GM21515 (cell line): Measurements from ENCODE around the gene AMPH.
"Not testable (repeated sequence)": the region's sequence is repeated elsewhere in the genome, so short reads cannot be mapped to it uniquely, and the experiment has no call there.

Experiments used
- ATAC-seq: cut with Tn5 transposase; IDR thresholded peaks from one replicate; pipeline ENCODE4 v1.9.1; 2021; ENCODE audit not compliant: unreplicated experiment

The AMPH gene

GRCh38 chr7:38628630-38629385 lies 2.4 kb downstream of the AMPH start:
- ATAC-seq = no peak

GRCh38 chr7:38625866-38626265 lies 5.3 kb downstream of the AMPH start:
- ATAC-seq = no peak

DNA sequence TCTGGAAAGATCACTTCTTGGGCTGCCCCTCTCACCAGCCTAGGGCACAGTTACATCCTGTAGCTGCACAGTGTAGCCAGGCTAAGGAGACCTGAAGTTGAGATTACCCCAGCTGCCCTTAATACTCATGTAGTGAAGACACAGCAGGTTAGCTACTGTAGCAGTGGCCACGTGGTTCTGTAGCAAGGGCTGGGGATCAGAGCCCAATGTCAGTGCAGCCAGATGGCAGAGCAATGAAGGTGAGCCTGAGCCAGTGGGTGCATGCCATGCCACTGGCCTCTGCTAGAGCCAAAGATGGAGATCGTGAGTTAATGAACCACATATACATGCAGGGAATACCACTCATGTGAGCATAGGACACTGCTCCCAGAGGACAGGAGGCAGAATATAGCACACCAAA lies 15.5 kb downstream of the AMPH start:
- no peak for ATAC-seq

DNA sequence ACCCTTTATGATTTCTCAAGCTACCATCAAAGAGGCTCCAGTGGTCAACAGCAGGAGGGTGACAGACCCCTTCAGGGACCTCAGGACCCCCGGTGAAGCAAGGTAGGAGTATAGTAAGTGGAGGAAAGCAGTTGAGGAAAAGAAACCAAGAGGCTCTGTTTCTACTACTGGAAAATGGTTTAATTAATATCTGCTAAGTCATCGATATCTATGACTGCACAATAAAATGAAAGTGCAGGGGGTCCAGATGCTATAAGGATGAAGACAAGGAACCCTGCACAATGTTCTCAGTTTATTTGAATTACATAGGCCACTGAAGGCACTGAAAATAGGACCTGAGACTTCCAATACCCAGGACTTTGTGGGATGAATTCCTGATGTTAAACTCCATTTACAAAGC lies 23.7 kb downstream of the AMPH start:
- no peak for ATAC-seq

DNA sequence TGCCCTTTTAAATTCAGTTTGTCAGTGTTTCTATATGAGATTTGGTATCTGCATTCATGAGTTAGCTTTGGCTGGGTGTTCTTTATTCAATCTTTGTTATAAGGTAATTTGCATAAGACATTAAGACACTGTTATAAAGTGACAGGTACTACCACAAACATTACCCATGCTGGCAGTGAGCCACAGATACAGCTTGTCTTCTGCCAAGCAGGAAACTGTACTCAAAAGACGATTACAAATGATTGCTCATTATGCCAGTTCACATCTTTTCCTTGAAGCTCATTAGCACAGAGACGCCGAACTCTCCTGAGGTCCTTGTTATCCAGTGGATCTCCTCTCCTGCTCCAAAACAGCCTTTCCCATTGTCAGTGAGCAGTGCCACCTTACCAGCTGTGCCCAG lies 30.4 kb downstream of the AMPH start:
- no peak for ATAC-seq

DNA sequence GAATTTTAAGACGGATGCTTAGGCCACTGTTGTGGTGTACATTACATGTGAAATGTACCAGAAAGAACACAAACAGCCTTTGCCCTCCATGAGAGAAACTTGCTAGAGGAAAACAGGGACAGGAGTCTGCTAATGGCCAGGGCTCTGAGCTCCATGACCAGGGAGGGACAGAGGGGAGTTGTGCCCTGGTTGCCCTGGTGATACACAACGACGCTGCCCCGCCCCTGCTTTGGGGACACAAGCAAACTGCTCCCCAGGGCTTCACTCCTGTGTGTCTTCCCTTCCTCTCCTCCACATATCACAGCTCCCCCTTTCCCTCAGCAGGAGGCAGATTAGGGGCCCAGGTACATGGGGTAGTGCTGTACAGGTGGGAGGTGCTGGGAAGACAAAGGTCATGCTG lies 36.2 kb downstream of the AMPH start:
- ATAC-seq = no peak

DNA sequence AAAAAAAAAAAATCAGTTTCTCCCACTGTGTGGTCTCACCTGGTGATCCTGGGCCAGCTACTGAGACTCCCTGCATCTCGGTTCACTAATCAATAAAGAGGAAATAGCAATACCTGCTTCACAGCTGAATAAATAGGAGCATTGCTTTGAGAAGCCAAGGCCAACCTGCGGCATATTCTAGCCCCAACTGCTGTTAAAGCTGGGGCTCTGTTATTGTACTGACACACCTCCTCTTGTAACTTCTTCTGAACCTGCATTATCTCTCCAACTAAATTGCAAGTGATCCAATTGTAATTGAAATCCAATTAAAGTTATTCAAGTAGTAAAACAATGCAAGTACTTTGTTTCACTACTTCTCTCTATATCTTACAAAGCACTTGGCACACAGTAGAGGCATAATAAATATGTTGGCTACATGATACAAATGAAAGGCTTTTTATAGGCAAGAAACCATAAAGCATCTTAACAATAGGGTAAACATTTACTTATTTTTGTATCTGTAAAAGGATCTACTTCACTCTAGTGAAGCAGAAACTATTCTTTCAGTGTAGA lies 38.4 kb downstream of the AMPH start:
- no peak for ATAC-seq

GRCh38 chr7:38585572-38586354 lies 45.4 kb downstream of the AMPH start:
- ATAC-seq = no peak

- no peak for ATAC-seq
Measured at GRCh38 chr7:38584443-38585210, 46.5 kb downstream of the AMPH start.

GRCh38 chr7:38580485-38580884 lies 50.7 kb downstream of the AMPH start:
- no peak for ATAC-seq

DNA sequence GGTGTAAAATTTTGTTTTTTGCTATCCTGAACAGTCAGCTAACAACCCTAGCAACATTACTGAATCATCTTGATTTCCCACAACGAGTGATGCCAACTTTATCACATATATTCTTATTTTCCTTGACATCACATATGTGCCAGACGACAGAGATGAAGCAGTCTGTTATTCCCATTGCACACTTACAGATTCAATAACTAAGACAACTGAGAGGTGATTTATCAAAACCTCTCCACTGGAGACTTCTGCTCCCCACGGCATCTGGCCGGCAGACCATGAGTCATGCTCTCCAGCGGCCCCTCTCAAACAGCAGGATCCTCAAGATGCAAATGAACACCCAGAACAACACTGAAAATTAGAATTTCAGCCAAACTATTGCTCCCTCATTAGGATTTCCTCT lies 57.1 kb downstream of the AMPH start:
- ATAC-seq = no peak

- not testable (repeated sequence) for ATAC-seq
Measured at GRCh38 chr7:38571620-38572019, 59.6 kb downstream of the AMPH start.

- ATAC-seq = no peak
Measured at GRCh38 chr7:38568497-38568896, 62.7 kb downstream of the AMPH start.

DNA sequence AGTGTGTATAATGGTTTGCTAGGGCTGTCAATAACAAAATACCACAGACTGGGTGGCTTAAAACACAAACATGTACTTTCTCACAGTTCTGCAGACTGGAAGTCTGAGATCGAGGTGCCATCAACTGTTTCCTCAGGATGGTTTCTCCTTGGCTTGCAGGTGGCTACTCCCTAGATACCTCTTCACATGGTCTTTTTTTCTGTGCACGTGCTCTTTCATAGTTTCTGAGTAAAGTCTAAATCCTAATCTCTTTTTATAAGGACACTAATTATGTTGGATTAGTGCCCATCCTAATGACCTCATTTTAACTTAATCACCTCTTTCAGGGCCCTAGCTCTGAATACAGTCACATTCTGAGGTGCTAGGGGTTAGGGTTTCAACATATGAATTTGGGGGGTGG lies 65.9 kb downstream of the AMPH start:
- no peak for ATAC-seq

- no peak for ATAC-seq
Measured at GRCh38 chr7:38563741-38564140, 67.4 kb downstream of the AMPH start.

- ATAC-seq = no peak
Measured at GRCh38 chr7:38561166-38561565, 70.0 kb downstream of the AMPH start.

DNA sequence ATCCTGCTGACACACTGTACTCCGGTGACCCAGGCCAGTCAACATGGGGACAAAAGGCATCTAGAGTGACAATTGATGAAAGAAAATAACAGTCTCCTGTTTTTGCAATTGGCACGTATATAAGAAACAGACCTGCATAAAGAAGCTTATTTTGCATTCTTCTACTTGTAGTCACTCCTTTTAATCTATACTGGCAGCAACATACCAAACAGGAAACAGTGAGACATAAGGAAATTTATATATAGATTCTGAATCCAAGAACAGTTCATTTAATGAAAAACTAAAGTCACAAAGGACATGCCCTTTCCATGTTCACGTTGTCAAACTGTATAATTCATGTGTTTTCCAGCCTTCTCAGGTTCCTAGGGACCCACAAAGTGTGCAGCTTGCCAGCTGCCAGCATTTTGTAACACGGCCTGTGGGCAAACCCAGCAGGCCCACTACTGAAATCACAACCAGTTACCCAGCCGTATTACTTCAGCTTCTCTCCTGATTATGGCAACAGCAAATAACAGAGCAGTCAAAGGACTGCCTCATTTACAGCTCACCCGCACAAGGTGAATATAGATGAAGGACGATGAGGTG lies 72.3 kb downstream of the AMPH start:
- no peak for ATAC-seq

DNA sequence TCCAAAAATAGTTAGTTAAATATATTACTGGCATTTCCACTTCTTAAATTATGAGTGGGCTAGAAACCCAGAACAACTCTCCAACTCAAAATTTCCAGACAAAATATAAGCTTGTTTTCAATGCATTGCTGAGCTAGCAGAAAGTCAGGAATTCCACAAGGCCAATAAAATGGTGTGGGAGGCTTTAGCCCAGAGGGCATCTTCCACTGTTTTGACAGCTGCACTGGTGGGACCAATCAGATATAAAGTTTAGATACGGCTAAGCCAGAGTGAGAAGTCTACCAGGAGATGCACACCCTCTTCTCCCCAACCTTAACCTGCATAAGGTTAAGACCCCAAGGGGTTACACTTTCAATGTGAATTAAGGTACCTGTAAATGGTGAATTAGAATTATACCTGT lies 76.6 kb downstream of the AMPH start:
- no peak for ATAC-seq

DNA sequence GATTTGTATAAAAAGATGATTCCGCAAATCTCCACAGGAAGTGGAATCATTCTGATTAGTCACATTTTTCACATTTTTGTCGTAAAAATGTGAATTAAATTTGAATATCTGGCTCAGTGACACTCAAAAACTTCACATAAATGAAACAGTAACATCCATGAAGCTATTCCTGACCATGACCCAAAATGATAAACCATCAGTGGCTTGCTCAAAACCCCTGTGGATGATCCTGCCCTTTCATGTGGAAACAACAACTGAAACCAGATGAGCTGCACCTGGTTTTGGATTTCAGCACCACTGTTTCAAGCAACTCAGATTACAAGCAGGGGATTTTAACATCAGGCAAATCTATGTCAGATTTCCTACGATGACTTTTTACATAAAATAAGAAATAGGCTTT lies 80.3 kb downstream of the AMPH start:
- ATAC-seq = no peak

GRCh38 chr7:38548605-38549004 lies 82.6 kb downstream of the AMPH start:
- ATAC-seq = no peak

DNA sequence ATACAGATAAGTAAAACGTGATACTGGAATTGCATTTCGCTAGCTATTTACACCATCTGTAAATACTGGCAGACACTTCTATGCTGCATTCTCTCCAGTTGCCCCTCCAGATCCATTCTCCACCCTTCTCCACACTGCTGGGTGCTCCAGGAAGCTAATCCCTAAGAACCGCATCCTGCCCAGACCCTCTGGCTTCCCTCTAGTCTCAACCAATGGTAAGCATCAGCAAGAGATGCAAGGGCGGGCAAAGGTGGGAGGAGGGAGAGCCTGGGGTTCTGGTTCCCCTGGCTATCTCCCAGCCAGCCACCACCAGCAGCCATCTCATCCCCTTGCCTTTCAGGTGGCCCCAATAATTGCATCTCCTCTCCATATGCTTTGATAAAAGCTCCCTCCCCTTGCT lies 84.4 kb downstream of the AMPH start:
- ATAC-seq = no peak
